NB4 (cell line): ENCODE measurements around the gene NCOA1.

Experiments used
- DNase-seq: peaks from one replicate; pipeline ENCODE4 v3.0.0; 2010; ENCODE audit warnings: low read depth
- H3K4me3 ChIP-seq: one replicate; pipeline ENCODE4 v1.5.1; 2011; ENCODE audit warnings: mild to moderate bottlenecking, low read depth, low read length, moderate library complexity
- MAX ChIP-seq: IDR thresholded peaks from 2 replicates; pipeline ENCODE4 v1.6.1; 2011; ENCODE audit warnings: low read depth, low read length
- MYC ChIP-seq: IDR thresholded peaks from 2 replicates; pipeline ENCODE4 v1.6.1; 2011; ENCODE audit warnings: low read depth, low read length
- POLR2A ChIP-seq: IDR thresholded peaks from 2 replicates; pipeline ENCODE4 v1.6.1; 2011; ENCODE audit warnings: mild to moderate bottlenecking; ENCODE audit not compliant: insufficient read length; ENCODE audit errors: extremely low read depth
- TF ChIP-seq, protein P1 (sequence below): IDR thresholded peaks from one replicate; pipeline ENCODE4 v1.5.1; 2012; ENCODE audit warnings: low read depth, low read length

NCOA1 gene

DNA sequence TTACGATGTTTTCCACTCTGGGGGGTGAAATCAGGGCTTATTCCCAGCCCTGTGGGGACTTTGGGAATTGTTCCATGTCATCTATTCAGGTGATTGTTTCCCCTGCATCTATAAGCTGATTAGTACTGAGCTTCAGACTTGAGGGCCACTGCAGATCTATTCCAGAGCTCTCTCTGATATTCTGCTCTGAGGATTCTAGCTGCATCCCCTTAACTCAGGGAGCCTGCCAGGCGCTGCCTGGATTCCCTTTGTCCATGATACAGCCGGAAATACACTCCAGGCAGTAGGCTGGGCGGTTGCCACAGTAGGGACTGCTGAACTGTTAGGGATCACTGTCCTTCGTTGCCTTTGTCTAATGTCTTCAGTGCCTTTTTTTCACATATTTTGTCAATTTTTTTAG lies 270.8 kb downstream of the NCOA1 start:
- TF ChIP-seq, protein P1, sequence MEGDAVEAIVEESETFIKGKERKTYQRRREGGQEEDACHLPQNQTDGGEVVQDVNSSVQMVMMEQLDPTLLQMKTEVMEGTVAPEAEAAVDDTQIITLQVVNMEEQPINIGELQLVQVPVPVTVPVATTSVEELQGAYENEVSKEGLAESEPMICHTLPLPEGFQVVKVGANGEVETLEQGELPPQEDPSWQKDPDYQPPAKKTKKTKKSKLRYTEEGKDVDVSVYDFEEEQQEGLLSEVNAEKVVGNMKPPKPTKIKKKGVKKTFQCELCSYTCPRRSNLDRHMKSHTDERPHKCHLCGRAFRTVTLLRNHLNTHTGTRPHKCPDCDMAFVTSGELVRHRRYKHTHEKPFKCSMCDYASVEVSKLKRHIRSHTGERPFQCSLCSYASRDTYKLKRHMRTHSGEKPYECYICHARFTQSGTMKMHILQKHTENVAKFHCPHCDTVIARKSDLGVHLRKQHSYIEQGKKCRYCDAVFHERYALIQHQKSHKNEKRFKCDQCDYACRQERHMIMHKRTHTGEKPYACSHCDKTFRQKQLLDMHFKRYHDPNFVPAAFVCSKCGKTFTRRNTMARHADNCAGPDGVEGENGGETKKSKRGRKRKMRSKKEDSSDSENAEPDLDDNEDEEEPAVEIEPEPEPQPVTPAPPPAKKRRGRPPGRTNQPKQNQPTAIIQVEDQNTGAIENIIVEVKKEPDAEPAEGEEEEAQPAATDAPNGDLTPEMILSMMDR: no peak
- TF ChIP-seq MAX (no peak), MYC (no peak), POLR2A (no peak)
- DNase-seq: no peak
- H3K4me3 ChIP-seq: no peak overlapping the region

DNA sequence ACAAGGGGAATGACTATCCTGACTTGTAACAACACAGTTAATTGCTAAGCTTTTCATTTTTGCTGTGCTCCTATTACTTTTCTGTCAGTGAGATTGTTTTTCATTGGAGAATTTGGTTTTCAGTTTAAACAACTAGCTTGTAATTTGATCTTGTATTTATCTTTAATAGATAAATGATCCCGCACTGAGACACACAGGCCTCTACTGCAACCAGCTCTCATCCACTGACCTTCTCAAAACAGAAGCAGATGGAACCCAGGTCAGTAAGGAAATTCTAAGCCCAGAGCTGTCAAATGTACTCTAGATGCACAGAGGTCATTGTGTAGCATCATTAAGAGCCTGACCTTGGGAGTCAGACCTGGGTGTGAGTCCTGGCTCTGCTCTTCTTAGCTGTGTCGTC lies 271.5 kb downstream of the NCOA1 start:
- no peak for DNase-seq
- TF ChIP-seq MAX (no peak), MYC (no peak), POLR2A (no peak)
- H3K4me3 ChIP-seq: no peak overlapping the region

DNA sequence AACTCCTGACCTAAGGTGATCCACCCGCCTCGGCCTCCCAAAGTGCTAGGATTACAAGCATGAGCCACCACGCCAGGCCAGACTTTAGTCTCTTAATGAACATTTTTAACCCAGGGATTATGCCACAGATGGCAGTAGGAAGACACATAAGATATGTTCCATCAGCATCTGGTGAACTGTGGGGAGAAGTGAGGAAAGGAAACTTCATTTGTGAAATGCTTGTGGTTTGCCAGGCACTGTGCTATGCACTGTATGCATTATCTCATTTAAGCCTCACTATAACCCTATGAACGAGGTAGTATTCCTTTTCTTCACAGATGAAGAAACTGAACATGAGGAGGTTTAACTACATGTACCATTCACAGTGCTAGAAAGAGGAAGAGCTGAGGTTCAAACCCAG lies 272.8 kb downstream of the NCOA1 start:
- H3K4me3 ChIP-seq: no peak overlapping the region
- DNase-seq: no peak
- TF ChIP-seq POLR2A (no peak), MAX (no peak)

GRCh38 chr2:24766609-24767008 lies 275.6 kb downstream of the NCOA1 start:
- no peak for DNase-seq
- TF ChIP-seq POLR2A: no peak
- no peak for TF ChIP-seq MAX
- TF ChIP-seq MYC: no peak
- TF ChIP-seq, protein P1: no peak
- no peak overlapping the region for H3K4me3 ChIP-seq

DNA sequence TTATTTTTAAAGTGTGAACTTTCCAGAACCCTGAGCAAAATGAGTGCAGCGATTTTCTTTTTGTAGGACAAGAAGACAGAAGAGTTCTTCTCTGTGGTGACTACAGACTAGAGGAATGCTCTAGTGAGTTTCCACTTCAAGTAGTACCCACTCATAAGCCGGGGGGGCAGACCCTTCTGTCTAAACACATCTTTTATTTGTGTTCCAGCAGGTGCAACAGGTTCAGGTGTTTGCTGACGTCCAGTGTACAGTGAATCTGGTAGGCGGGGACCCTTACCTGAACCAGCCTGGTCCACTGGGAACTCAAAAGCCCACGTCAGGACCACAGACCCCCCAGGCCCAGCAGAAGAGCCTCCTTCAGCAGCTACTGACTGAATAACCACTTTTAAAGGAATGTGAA lies 277.0 kb downstream of the NCOA1 start:
- no peak overlapping the region for H3K4me3 ChIP-seq
- no peak for TF ChIP-seq MAX
- TF ChIP-seq POLR2A: no peak
- TF ChIP-seq, protein P1: no peak
- no peak for TF ChIP-seq MYC
- no peak for DNase-seq

DNA sequence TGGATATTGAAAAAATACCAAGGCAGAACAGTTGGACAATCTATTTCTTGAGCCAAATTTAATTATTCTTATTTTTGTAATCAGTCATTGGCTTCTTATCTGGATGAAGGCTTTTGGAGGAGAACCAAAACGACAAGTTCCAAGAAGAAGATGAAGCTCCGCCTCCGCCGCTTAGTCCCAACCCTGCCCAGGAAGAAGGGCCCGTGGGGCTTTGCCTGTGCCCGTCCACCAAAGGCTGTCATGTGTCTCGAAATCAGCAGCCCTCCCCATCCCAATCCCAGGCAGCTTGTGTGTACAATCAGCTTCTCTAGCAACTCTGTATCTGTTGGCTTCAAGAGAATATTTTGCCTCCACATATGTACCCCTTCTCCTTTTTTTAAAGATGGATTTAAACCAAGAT lies 277.5 kb downstream of the NCOA1 start:
- DNase-seq: no peak
- H3K4me3 ChIP-seq: no peak overlapping the region
- TF ChIP-seq MAX: no peak
- TF ChIP-seq, protein P1: no peak
- TF ChIP-seq POLR2A: no peak
- TF ChIP-seq MYC: no peak

- no peak overlapping the region for H3K4me3 ChIP-seq
- no peak for DNase-seq
- TF ChIP-seq MAX (no peak), MYC (no peak)
- TF ChIP-seq, protein P1: no peak
These were observed 280.0 kb downstream of the NCOA1 start for GRCh38 chr2:24771061-24771460.
